WTC11 (cell line): ENCODE data around the gene DNM3. TPM values are rescaled to one million over a fixed set of nuclear protein-coding genes. Genes with fewer than 3 reads are reported as not detected.

Experiments used
- ATAC-seq: fragments of 200-7000 bp; cut with Tn5 transposase; 2 replicates; pipeline ENCODE4 v1.10.0; 2021; ENCODE audit warnings: mild to moderate bottlenecking, moderate library complexity
- CTCF ChIA-PET: fragments of 300-600 bp; sonication (Branson Sonifier 250); formaldehyde crosslinking; loops from one replicate; lab custom pipeline; 2021; ENCODE audit warnings: antibody characterized with exemption; lab: Charles Lee
- POLR2A ChIA-PET: fragments of 350-600 bp; sonication (Branson Sonifier 250); formaldehyde crosslinking; loops from one replicate; lab custom pipeline; 2021; ENCODE audit warnings: antibody characterized with exemption; lab: Charles Lee
- DNase-seq: peaks from one replicate; pipeline ENCODE4 v3.0.0; 2021; ENCODE audit warnings: low spot score
- H3K27ac Mint-ChIP-seq: 2 replicates; pipeline ENCODE4 v1.8.0; 2021; ENCODE audit warnings: mixed read lengths
- H3K27me3 Mint-ChIP-seq: 2 replicates; pipeline ENCODE4 v1.8.0; 2021; ENCODE audit warnings: low read depth, mild to moderate bottlenecking, moderate library complexity, mixed read lengths
- H3K36me3 Mint-ChIP-seq: 2 replicates; pipeline ENCODE4 v1.8.0; 2021; ENCODE audit warnings: mixed read lengths
- H3K4me1 Mint-ChIP-seq: 2 replicates; pipeline ENCODE4 v1.8.0; 2022; ENCODE audit warnings: mixed read lengths
- H3K4me3 Mint-ChIP-seq: 2 replicates; pipeline ENCODE4 v1.8.0; 2021; ENCODE audit warnings: mild to moderate bottlenecking, moderate library complexity, mixed read lengths
- H3K9me3 Mint-ChIP-seq: 2 replicates; pipeline ENCODE4 v1.8.0; 2021; ENCODE audit warnings: mixed read lengths
- FOXP1 ChIP-seq: sonication (generic); formaldehyde crosslinking; IDR thresholded peaks from 2 replicates; pipeline ENCODE4 v1.8.0; 2022; ENCODE audit warnings: missing genetic modification reagents, mild to moderate bottlenecking, moderate library complexity, borderline replicate concordance
- IRF2 ChIP-seq: sonication (generic); formaldehyde crosslinking; IDR thresholded peaks from 2 replicates; pipeline ENCODE4 v1.8.0; 2022; ENCODE audit warnings: low read depth, missing genetic modification reagents, borderline replicate concordance
- JAZF1 ChIP-seq: fragments of 250-450 bp; sonication (Bioruptor Pico); IDR thresholded peaks from 2 replicates; pipeline ENCODE4 v1.9.0; 2021; ENCODE audit warnings: moderate library complexity, mild to moderate bottlenecking, inconsistent platforms
- KAT7 ChIP-seq: sonication (generic); formaldehyde crosslinking; IDR thresholded peaks from 2 replicates; pipeline ENCODE4 v1.8.1; 2023; ENCODE audit warnings: missing genetic modification reagents, mild to moderate bottlenecking, borderline replicate concordance
- NFE2L1 ChIP-seq: sonication (generic); formaldehyde crosslinking; IDR thresholded peaks from 2 replicates; pipeline ENCODE4 v1.8.1; 2023; ENCODE audit warnings: missing genetic modification reagents
- NFYB ChIP-seq: sonication (generic); formaldehyde crosslinking; conservative IDR thresholded peaks from 2 replicates; pipeline ENCODE4 v1.8.0; 2022; ENCODE audit warnings: low read depth, missing genetic modification reagents
- RORB ChIP-seq: fragments of 250-450 bp; sonication (Bioruptor Pico); IDR thresholded peaks from 2 replicates; pipeline ENCODE4 v1.9.0; 2021; ENCODE audit warnings: mild to moderate bottlenecking
- SMAD3 ChIP-seq: sonication (generic); formaldehyde crosslinking; IDR thresholded peaks from 2 replicates; pipeline ENCODE4 v1.8.0; 2022; ENCODE audit warnings: missing genetic modification reagents, mild to moderate bottlenecking, borderline replicate concordance
- SOX15 ChIP-seq: fragments of 250-450 bp; sonication (Bioruptor Pico); IDR thresholded peaks from 2 replicates; pipeline ENCODE4 v1.9.0; 2021; ENCODE audit warnings: mild to moderate bottlenecking
- SP1 ChIP-seq: sonication (generic); formaldehyde crosslinking; conservative IDR thresholded peaks from 2 replicates; pipeline ENCODE4 v1.8.1; 2022; ENCODE audit warnings: missing genetic modification reagents
- TCF7 ChIP-seq: sonication (generic); formaldehyde crosslinking; IDR thresholded peaks from 2 replicates; pipeline ENCODE4 v1.8.0; 2022; ENCODE audit warnings: mild to moderate bottlenecking, low read depth, missing genetic modification reagents, moderate library complexity
- TEAD1 ChIP-seq: sonication (generic); formaldehyde crosslinking; IDR thresholded peaks from 2 replicates; pipeline ENCODE4 v1.8.0; 2022; ENCODE audit warnings: mild to moderate bottlenecking, missing genetic modification reagents
- TEAD4 ChIP-seq: sonication (generic); formaldehyde crosslinking; IDR thresholded peaks from 2 replicates; pipeline ENCODE4 v1.8.0; 2022; ENCODE audit warnings: mild to moderate bottlenecking, missing genetic modification reagents
- TP53 ChIP-seq: sonication (generic); formaldehyde crosslinking; IDR thresholded peaks from 2 replicates; pipeline ENCODE4 v1.8.1; 2023; ENCODE audit warnings: mild to moderate bottlenecking, missing genetic modification reagents
- ZNF219 ChIP-seq: sonication (generic); formaldehyde crosslinking; IDR thresholded peaks from 2 replicates; pipeline ENCODE4 v1.8.0; 2023; ENCODE audit warnings: missing genetic modification reagents, mild to moderate bottlenecking, borderline replicate concordance
- ZNF317 ChIP-seq: sonication (generic); formaldehyde crosslinking; IDR thresholded peaks from 2 replicates; pipeline ENCODE4 v1.8.1; 2023; ENCODE audit warnings: low read depth, mild to moderate bottlenecking, moderate library complexity, missing genetic modification reagents, borderline replicate concordance
- ZNF423 ChIP-seq: fragments of 250-450 bp; sonication (Bioruptor Pico); IDR thresholded peaks from 2 replicates; pipeline ENCODE4 v2.1.2; 2022; ENCODE audit warnings: mild to moderate bottlenecking, moderate library complexity
- total RNA-seq: library from RNA; stranded (reverse); gene quantifications from 3 replicates; pipeline ENCODE4 v1.2.3, GENCODE V29; 2021
- TF ChIP-seq, protein P1 (sequence below): sonication (generic); formaldehyde crosslinking; IDR thresholded peaks from 2 replicates; pipeline ENCODE4 v1.8.1; 2022; ENCODE audit warnings: low read depth, mild to moderate bottlenecking, moderate library complexity, missing genetic modification reagents, borderline replicate concordance
- TF ChIP-seq, protein P2 (sequence below): fragments of 250-450 bp; sonication (Bioruptor Pico); IDR thresholded peaks from 2 replicates; pipeline ENCODE4 v2.1.2; 2022; ENCODE audit warnings: mild to moderate bottlenecking, moderate library complexity
- TF ChIP-seq, protein P3 (sequence below): sonication (generic); formaldehyde crosslinking; IDR thresholded peaks from 2 replicates; pipeline ENCODE4 v1.8.0; 2022; ENCODE audit warnings: mild to moderate bottlenecking, missing genetic modification reagents
- TF ChIP-seq, protein P4 (sequence below): sonication (generic); formaldehyde crosslinking; IDR thresholded peaks from 2 replicates; pipeline ENCODE4 v1.8.1; 2023; ENCODE audit warnings: mild to moderate bottlenecking, missing genetic modification reagents, borderline replicate concordance
- TF ChIP-seq, protein P5 (sequence below): sonication (generic); formaldehyde crosslinking; IDR thresholded peaks from 2 replicates; pipeline ENCODE4 v1.8.1; 2023; ENCODE audit warnings: mild to moderate bottlenecking, missing genetic modification reagents
- TF ChIP-seq, protein P6 (sequence below): sonication (generic); formaldehyde crosslinking; IDR thresholded peaks from 2 replicates; pipeline ENCODE4 v1.8.0; 2022; ENCODE audit warnings: mild to moderate bottlenecking, missing genetic modification reagents

Gene DNM3
- total RNA-seq, 1 experiment from 2014 or later = 1.9 TPM

DNA sequence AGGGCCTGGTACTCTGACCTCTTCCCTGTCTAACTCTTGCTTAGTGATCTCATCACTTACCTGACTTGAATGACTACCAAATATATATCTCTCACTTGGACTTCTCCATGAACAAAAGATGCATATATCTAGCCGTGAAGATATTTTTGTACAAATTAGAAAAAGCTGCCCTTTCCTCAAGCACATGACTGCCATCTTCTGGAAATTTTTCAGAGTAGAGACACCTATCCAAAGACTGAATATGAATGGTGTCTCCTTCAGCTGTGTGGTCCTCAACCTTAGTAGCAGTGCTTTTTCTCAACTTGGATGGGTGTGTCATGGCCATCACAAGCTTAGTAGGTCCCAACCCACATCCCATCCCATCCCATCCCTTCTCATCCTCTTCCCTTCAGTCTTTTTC, 142.3 kb downstream of the DNM3 start:
- ChIA-PET POLR2A (interaction anchor here (0.5 kb wide), 1 partner anchor 39 kb away, joined by 6 read pairs; no protein-coding TSS in a partner anchor), CTCF (interaction anchor here (1.0 to 6.1 kb wide), 8 partner anchors 11 to 338 kb away, joined by 3 to 277 read pairs (median 3); partner anchors contain the start of genes DNM3 and VAMP4)
- no peaks in the 10 kb centered on the region for H3K9me3 Mint-ChIP-seq

DNA sequence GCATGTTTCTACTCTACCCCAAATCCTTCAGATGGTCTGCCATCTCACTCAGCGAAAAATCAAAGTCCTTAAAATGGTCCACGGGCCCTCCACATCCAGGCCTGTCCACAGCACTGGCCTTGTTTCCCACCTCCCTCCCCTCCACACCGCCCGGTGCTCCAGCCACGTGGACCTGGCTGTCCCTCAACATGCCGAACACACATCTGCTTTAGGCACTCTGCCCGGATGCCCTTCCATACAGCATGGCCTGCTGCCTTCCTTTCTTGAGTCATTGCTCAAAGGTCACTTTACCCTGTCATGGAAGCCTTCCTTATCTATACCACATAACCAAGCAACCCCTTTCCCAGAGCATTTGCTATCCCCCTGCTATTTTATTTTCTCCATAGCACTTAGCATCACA, 143.0 kb downstream of the DNM3 start:
- ChIA-PET CTCF (interaction anchor here (1.0 to 6.1 kb wide), 12 partner anchors 11 to 339 kb away, joined by 3 to 277 read pairs (median 4); partner anchors contain the start of genes DNM3, METTL13 and VAMP4), POLR2A (no interaction called here)
- DNase-seq (no peak), ATAC-seq (no peak)
- H3K27me3 Mint-ChIP-seq = no peaks in the 10 kb centered on the region
- no peak overlapping the region for H3K27ac Mint-ChIP-seq
- peaks cover 7% of the 10 kb centered on the region for H3K4me1 Mint-ChIP-seq
- TF ChIP-seq ZNF317 (CRISPR knock-in tag) (no peak), SOX15 (CRISPR knock-in tag) (no peak), NFE2L1 (CRISPR knock-in tag) (no peak), JAZF1 (CRISPR knock-in tag) (no peak), RORB (CRISPR knock-in tag) (no peak), FOXP1 (CRISPR knock-in tag) (no peak), ZNF423 (no peak), ZNF219 (no peak)
- TF ChIP-seq, protein P1, sequence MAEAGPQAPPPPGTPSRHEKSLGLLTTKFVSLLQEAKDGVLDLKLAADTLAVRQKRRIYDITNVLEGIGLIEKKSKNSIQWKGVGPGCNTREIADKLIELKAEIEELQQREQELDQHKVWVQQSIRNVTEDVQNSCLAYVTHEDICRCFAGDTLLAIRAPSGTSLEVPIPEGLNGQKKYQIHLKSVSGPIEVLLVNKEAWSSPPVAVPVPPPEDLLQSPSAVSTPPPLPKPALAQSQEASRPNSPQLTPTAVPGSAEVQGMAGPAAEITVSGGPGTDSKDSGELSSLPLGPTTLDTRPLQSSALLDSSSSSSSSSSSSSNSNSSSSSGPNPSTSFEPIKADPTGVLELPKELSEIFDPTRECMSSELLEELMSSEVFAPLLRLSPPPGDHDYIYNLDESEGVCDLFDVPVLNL (CRISPR knock-in tag) = no peak
- TF ChIP-seq, protein P2, sequence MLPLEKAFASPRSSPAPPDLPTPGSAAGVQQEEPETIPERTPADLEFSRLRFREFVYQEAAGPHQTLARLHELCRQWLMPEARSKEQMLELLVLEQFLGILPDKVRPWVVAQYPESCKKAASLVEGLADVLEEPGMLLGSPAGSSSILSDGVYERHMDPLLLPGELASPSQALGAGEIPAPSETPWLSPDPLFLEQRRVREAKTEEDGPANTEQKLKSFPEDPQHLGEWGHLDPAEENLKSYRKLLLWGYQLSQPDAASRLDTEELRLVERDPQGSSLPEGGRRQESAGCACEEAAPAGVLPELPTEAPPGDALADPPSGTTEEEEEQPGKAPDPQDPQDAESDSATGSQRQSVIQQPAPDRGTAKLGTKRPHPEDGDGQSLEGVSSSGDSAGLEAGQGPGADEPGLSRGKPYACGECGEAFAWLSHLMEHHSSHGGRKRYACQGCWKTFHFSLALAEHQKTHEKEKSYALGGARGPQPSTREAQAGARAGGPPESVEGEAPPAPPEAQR (CRISPR knock-in tag) = no peak
- TF ChIP-seq, protein P3, sequence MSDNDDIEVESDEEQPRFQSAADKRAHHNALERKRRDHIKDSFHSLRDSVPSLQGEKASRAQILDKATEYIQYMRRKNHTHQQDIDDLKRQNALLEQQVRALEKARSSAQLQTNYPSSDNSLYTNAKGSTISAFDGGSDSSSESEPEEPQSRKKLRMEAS = no peak
- TF ChIP-seq, protein P4, sequence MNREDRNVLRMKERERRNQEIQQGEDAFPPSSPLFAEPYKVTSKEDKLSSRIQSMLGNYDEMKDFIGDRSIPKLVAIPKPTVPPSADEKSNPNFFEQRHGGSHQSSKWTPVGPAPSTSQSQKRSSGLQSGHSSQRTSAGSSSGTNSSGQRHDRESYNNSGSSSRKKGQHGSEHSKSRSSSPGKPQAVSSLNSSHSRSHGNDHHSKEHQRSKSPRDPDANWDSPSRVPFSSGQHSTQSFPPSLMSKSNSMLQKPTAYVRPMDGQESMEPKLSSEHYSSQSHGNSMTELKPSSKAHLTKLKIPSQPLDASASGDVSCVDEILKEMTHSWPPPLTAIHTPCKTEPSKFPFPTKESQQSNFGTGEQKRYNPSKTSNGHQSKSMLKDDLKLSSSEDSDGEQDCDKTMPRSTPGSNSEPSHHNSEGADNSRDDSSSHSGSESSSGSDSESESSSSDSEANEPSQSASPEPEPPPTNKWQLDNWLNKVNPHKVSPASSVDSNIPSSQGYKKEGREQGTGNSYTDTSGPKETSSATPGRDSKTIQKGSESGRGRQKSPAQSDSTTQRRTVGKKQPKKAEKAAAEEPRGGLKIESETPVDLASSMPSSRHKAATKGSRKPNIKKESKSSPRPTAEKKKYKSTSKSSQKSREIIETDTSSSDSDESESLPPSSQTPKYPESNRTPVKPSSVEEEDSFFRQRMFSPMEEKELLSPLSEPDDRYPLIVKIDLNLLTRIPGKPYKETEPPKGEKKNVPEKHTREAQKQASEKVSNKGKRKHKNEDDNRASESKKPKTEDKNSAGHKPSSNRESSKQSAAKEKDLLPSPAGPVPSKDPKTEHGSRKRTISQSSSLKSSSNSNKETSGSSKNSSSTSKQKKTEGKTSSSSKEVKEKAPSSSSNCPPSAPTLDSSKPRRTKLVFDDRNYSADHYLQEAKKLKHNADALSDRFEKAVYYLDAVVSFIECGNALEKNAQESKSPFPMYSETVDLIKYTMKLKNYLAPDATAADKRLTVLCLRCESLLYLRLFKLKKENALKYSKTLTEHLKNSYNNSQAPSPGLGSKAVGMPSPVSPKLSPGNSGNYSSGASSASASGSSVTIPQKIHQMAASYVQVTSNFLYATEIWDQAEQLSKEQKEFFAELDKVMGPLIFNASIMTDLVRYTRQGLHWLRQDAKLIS (CRISPR knock-in tag) = no peak
- TF ChIP-seq, protein P5, sequence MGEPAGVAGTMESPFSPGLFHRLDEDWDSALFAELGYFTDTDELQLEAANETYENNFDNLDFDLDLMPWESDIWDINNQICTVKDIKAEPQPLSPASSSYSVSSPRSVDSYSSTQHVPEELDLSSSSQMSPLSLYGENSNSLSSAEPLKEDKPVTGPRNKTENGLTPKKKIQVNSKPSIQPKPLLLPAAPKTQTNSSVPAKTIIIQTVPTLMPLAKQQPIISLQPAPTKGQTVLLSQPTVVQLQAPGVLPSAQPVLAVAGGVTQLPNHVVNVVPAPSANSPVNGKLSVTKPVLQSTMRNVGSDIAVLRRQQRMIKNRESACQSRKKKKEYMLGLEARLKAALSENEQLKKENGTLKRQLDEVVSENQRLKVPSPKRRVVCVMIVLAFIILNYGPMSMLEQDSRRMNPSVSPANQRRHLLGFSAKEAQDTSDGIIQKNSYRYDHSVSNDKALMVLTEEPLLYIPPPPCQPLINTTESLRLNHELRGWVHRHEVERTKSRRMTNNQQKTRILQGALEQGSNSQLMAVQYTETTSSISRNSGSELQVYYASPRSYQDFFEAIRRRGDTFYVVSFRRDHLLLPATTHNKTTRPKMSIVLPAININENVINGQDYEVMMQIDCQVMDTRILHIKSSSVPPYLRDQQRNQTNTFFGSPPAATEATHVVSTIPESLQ (CRISPR knock-in tag) = no peak
- H3K9me3 Mint-ChIP-seq = no peaks in the 10 kb centered on the region
- H3K4me3 Mint-ChIP-seq = no peak overlapping the region
- no peaks in the 10 kb centered on the region for H3K36me3 Mint-ChIP-seq

More for the DNA sequence above, 142.3 kb downstream of the DNM3 start:
- TF ChIP-seq NFYB = no peak
- no peak for TF ChIP-seq SP1 (CRISPR knock-in tag)
- TF ChIP-seq TEAD4 (CRISPR knock-in tag) = no peak
- TF ChIP-seq, protein P6, sequence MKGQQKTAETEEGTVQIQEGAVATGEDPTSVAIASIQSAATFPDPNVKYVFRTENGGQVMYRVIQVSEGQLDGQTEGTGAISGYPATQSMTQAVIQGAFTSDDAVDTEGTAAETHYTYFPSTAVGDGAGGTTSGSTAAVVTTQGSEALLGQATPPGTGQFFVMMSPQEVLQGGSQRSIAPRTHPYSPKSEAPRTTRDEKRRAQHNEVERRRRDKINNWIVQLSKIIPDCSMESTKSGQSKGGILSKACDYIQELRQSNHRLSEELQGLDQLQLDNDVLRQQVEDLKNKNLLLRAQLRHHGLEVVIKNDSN (CRISPR knock-in tag) = no peak
- TF ChIP-seq TCF7 (CRISPR knock-in tag) = no peak
- TF ChIP-seq SMAD3 (CRISPR knock-in tag) = no peak
- TF ChIP-seq IRF2 (CRISPR knock-in tag) = no peak
- TF ChIP-seq TEAD1 (CRISPR knock-in tag) = no peak
- TF ChIP-seq TP53 (CRISPR knock-in tag) = no peak
- TF ChIP-seq KAT7 (CRISPR knock-in tag) = no peak
- H3K4me1 Mint-ChIP-seq = peaks cover 7% of the 10 kb centered on the region
- no peak overlapping the region for H3K4me3 Mint-ChIP-seq
- no peaks in the 10 kb centered on the region for H3K36me3 Mint-ChIP-seq
- no peaks in the 10 kb centered on the region for H3K27me3 Mint-ChIP-seq
- DNase-seq (no peak), ATAC-seq (no peak; the same call in 1 of the 2 replicates)
- H3K27ac Mint-ChIP-seq = no peak overlapping the region
